H9 (cell line): ENCODE data around the gene C6orf52. TPM values are rescaled to one million over a fixed set of nuclear protein-coding genes. Genes with fewer than 3 reads are reported as not detected.
"Not testable (repeated sequence)": the region's sequence is repeated elsewhere in the genome, so short reads cannot be mapped to it uniquely, and the experiment has no call there.

Source experiments
- DNase-seq: peaks from one replicate; pipeline ENCODE4 v3.0.0-alpha.2; 2017
- H2AFZ ChIP-seq: one replicate; pipeline ENCODE4 v1.6.1; 2013; ENCODE audit warnings: mild to moderate bottlenecking, low read length, control low read depth, moderate library complexity
- H2AK5ac ChIP-seq: 2 replicates; pipeline ENCODE4 v1.6.1; 2013; ENCODE audit warnings: low read length, control low read depth, mixed read lengths; ENCODE audit not compliant: insufficient read length
- H2BK120ac ChIP-seq: one replicate; pipeline ENCODE4 v1.6.1; 2013; ENCODE audit warnings: low read depth, mild to moderate bottlenecking, low read length, control low read depth, inconsistent platforms; ENCODE audit not compliant: poor library complexity, severe bottlenecking
- H2BK12ac ChIP-seq: 2 replicates; pipeline ENCODE4 v1.6.1; 2013; ENCODE audit warnings: low read length, control low read depth, mixed read lengths, low read depth; ENCODE audit not compliant: insufficient read length
- H2BK15ac ChIP-seq: 2 replicates; pipeline ENCODE4 v1.6.1; 2013; ENCODE audit warnings: low read depth, low read length, control low read depth
- H2BK20ac ChIP-seq: one replicate; pipeline ENCODE4 v1.6.1; 2013; ENCODE audit warnings: low read depth, mild to moderate bottlenecking, low read length, control low read depth, inconsistent platforms; ENCODE audit not compliant: poor library complexity, severe bottlenecking
- H2BK5ac ChIP-seq: 2 replicates; pipeline ENCODE4 v1.6.1; 2013; ENCODE audit warnings: low read length, control low read depth, mixed read lengths; ENCODE audit not compliant: insufficient read length
- H3K14ac ChIP-seq: 2 replicates; pipeline ENCODE4 v1.6.1; 2013; ENCODE audit warnings: low read length, control low read depth; ENCODE audit not compliant: insufficient read depth
- H3K18ac ChIP-seq: 2 replicates; pipeline ENCODE4 v1.6.1; 2013; ENCODE audit warnings: low read depth, mild to moderate bottlenecking, mixed read lengths, low read length, control low read depth; ENCODE audit not compliant: insufficient read length
- H3K23ac ChIP-seq: 2 replicates; pipeline ENCODE4 v1.6.1; 2013; ENCODE audit warnings: low read length, control low read depth, mixed read lengths, low read depth; ENCODE audit not compliant: insufficient read length
- H3K23me2 ChIP-seq: 2 replicates; pipeline ENCODE4 v1.6.1; 2013; ENCODE audit warnings: low read depth, mild to moderate bottlenecking, mixed read lengths, low read length, control low read depth; ENCODE audit not compliant: insufficient read length, poor library complexity, severe bottlenecking
- H3K27ac ChIP-seq: 2 replicates; pipeline ENCODE4 v1.5.1; 2013; ENCODE audit warnings: low read length, control low read depth, mixed read lengths, low read depth; ENCODE audit not compliant: insufficient read length
- H3K27me3 ChIP-seq: 2 replicates; pipeline ENCODE4 v1.6.1; 2013; ENCODE audit warnings: low read length, control low read depth, inconsistent platforms; ENCODE audit not compliant: insufficient read depth
- H3K4ac ChIP-seq: 2 replicates; pipeline ENCODE4 v1.6.1; 2013; ENCODE audit warnings: low read depth, mild to moderate bottlenecking, control low read depth, inconsistent platforms, low read length, moderate library complexity
- H3K4me1 ChIP-seq: 2 replicates; pipeline ENCODE4 v1.6.1; 2013; ENCODE audit warnings: low read length, control low read depth, inconsistent platforms; ENCODE audit not compliant: insufficient read depth
- H3K4me2 ChIP-seq: 2 replicates; pipeline ENCODE4 v1.6.1; 2013; ENCODE audit warnings: low read length, control low read depth, mixed read lengths; ENCODE audit not compliant: insufficient read length, insufficient read depth
- H3K56ac ChIP-seq: 2 replicates; pipeline ENCODE4 v1.6.1; 2013; ENCODE audit warnings: low read depth, mild to moderate bottlenecking, mixed read lengths, low read length, control low read depth; ENCODE audit not compliant: insufficient read length
- H3K79me1 ChIP-seq: 2 replicates; pipeline ENCODE4 v1.6.1; 2013; ENCODE audit warnings: low read depth, mild to moderate bottlenecking, moderate library complexity, low read length, control low read depth, inconsistent platforms; ENCODE audit not compliant: insufficient read depth, poor library complexity, severe bottlenecking
- H3K79me2 ChIP-seq: 2 replicates; pipeline ENCODE4 v1.6.1; 2013; ENCODE audit warnings: low read length, control low read depth, inconsistent platforms; ENCODE audit not compliant: insufficient read depth
- H3K9ac ChIP-seq: 2 replicates; pipeline ENCODE4 v1.6.1; 2013; ENCODE audit warnings: low read length, control low read depth, mixed read lengths; ENCODE audit not compliant: insufficient read length; ENCODE audit errors: extremely low read depth
- H3K9me3 ChIP-seq: one replicate; pipeline ENCODE4 v1.6.1; 2013; ENCODE audit warnings: low read depth, low read length, inconsistent platforms; ENCODE audit not compliant: control insufficient read depth
- H3T11ph ChIP-seq: one replicate; pipeline ENCODE4 v1.6.1; 2013; ENCODE audit warnings: mild to moderate bottlenecking, low read length, control low read depth, inconsistent platforms
- H4K20me1 ChIP-seq: one replicate; pipeline ENCODE4 v1.6.1; 2013; ENCODE audit not compliant: control insufficient read depth, insufficient read length, insufficient read depth
- H4K5ac ChIP-seq: 2 replicates; pipeline ENCODE4 v1.6.1; 2013; ENCODE audit warnings: low read depth, mild to moderate bottlenecking, mixed read lengths, low read length, control low read depth; ENCODE audit not compliant: insufficient read length
- H4K8ac ChIP-seq: replicated peaks from 2 replicates; pipeline ENCODE4 v1.6.1; 2013; ENCODE audit warnings: low read length, control low read depth, mixed read lengths, low read depth; ENCODE audit not compliant: insufficient read length
- H4K91ac ChIP-seq: 2 replicates; pipeline ENCODE4 v1.6.1; 2013; ENCODE audit warnings: low read depth, mild to moderate bottlenecking, moderate library complexity, mixed read lengths, low read length, control low read depth; ENCODE audit not compliant: insufficient read length
- H3K27ac Mint-ChIP-seq, 3 experiments: 2 replicates in 2 of 3; 3 replicates in 1 of 3; pipeline ENCODE4 v1.8.0; 2020 to 2021; ENCODE audit warnings: mixed read lengths in 3 of 3, mild to moderate bottlenecking in 1 of 3, moderate library complexity in 1 of 3
- H3K27me3 Mint-ChIP-seq: 2 replicates; pipeline ENCODE4 v1.8.0; 2021; ENCODE audit warnings: low read depth, mild to moderate bottlenecking, moderate library complexity, mixed read lengths
- H3K36me3 Mint-ChIP-seq, 3 experiments: 2 replicates in 2 of 3; 3 replicates in 1 of 3; pipeline ENCODE4 v1.8.0; 2020 to 2021; ENCODE audit warnings: low read depth in 3 of 3, mixed read lengths in 3 of 3; ENCODE audit not compliant: insufficient read depth in 1 of 3
- H3K4me1 Mint-ChIP-seq, 2 experiments: 2 replicates each; pipeline ENCODE4 v1.8.0; 2020; ENCODE audit warnings: mixed read lengths in 2 of 2
- H3K4me3 Mint-ChIP-seq, 2 experiments: 2 replicates in 1 of 2; 3 replicates in 1 of 2; pipeline ENCODE4 v1.8.0; 2020 to 2021; ENCODE audit warnings: mild to moderate bottlenecking in 2 of 2, mixed read lengths in 2 of 2, moderate library complexity in 1 of 2
- H3K9me3 Mint-ChIP-seq, 2 experiments: 2 replicates in 1 of 2; 3 replicates in 1 of 2; pipeline ENCODE4 v1.8.0; 2020; ENCODE audit warnings: mild to moderate bottlenecking in 2 of 2, mixed read lengths in 2 of 2, moderate library complexity in 1 of 2
- CTCF ChIP-seq: fragments of 200-600 bp; sonication (generic); conservative IDR thresholded peaks from 3 replicates; pipeline ENCODE4 v1.8.0; 2021; ENCODE audit warnings: antibody characterized with exemption, mild to moderate bottlenecking
- WGBS: extraction: QIAGEN DNeasy Blood & Tissue Kit; methylation state at CpG from one replicate; pipeline ENCODE4 v1.1.7; 2013; ENCODE audit warnings: missing lambda C conversion rate, low lambda C conversion rate, mixed read lengths; ENCODE audit not compliant: insufficient read length; ENCODE audit errors: extremely low coverage; 5-methylcytosine and 5-hydroxymethylcytosine counted together
- total RNA-seq: library from RNA; stranded (reverse); gene quantifications from 2 replicates; pipeline ENCODE4 v1.2.1, GENCODE V29; 2021

The C6orf52 gene
- total RNA-seq, 1 experiment from 2014 or later, result 1.8 TPM

- Mint-ChIP-seq H3K9me3 (no peaks in the 10 kb centered on the region; a peak in 1 of 5 replicates), H3K27me3 (no peaks in the 10 kb centered on the region), H3K36me3 (peaks cover 0 to 6% (median 0%) of the 10 kb centered on the region in 3 experiments; a peak in 2 of 7 replicates), H3K4me3 (no peak overlapping the region), H3K27ac (no peak overlapping the region; a peak in 2 of 7 replicates), H3K4me1 (peaks cover 15 to 18% of the 10 kb centered on the region in 2 experiments)
- Histone ChIP-seq H4K20me1 (no peaks in the 10 kb centered on the region), H4K8ac (no peak overlapping the region), H3K79me1 (no peaks in the 10 kb centered on the region), H2AFZ (no peak overlapping the region), H3K27me3 (no peaks in the 10 kb centered on the region), H3K4me2 (no peak overlapping the region), H4K91ac (no peak overlapping the region), H3K23me2 (no peaks in the 10 kb centered on the region), H2BK12ac (no peak overlapping the region), H3K79me2 (no peaks in the 10 kb centered on the region), H3K27ac (no peak overlapping the region), H3K18ac (no peak overlapping the region), H3K9ac (no peak overlapping the region), H3K4me1 (no peaks in the 10 kb centered on the region), H3K56ac (no peak overlapping the region), H2BK15ac (no peak overlapping the region), H2BK120ac (no peak overlapping the region), H4K5ac (no peak overlapping the region), H3K14ac (no peak overlapping the region), H3K9me3 (no peaks in the 10 kb centered on the region), H2BK5ac (no peak overlapping the region), H2AK5ac (no peak overlapping the region), H3T11ph (no peak overlapping the region), H3K4ac (no peak overlapping the region), H3K23ac (no peak overlapping the region), H2BK20ac (no peak overlapping the region)
- TF ChIP-seq CTCF, result no peak
- no peak for DNase-seq
- no CpG with 5 or more reads among the region's 12 CpGs for whole genome bisulfite sequencing
These were observed 47.8 kb upstream of the C6orf52 start for GRCh38 chr6:10742251-10742650.

GRCh38 chr6:10741643-10742042 lies 47.2 kb upstream of the C6orf52 start:
- not testable (repeated sequence) for H3K4me1 ChIP-seq, H3K56ac ChIP-seq, H3K4me3 Mint-ChIP-seq, H2BK20ac ChIP-seq, H3K14ac ChIP-seq, H3K27me3 ChIP-seq, H3K27ac ChIP-seq, H3K23ac ChIP-seq, H3K4me2 ChIP-seq, H3K79me1 ChIP-seq, H3K9ac ChIP-seq, H3K79me2 ChIP-seq, H2AFZ ChIP-seq, H2BK12ac ChIP-seq, H3K18ac ChIP-seq, H4K20me1 ChIP-seq, H3K23me2 ChIP-seq, H3K9me3 ChIP-seq, H2BK5ac ChIP-seq, H3K4ac ChIP-seq, H3T11ph ChIP-seq, H2BK120ac ChIP-seq, H3K27ac Mint-ChIP-seq, H3K9me3 Mint-ChIP-seq, H4K5ac ChIP-seq, DNase-seq, H4K91ac ChIP-seq, H3K36me3 Mint-ChIP-seq, H2AK5ac ChIP-seq, H3K27me3 Mint-ChIP-seq, H4K8ac ChIP-seq, H2BK15ac ChIP-seq
- H3K4me1 Mint-ChIP-seq, result peaks cover 9 to 12% of the 10 kb centered on the region in 2 experiments
- WGBS, result no CpG with 5 or more reads among the region's 4 CpGs
